A204.1 (cell line): Measurements from ENCODE around the gene FNIP1.
"Not testable (repeated sequence)": the region's sequence is repeated elsewhere in the genome, so short reads cannot be mapped to it uniquely, and the experiment has no call there.

Source experiments
- FAIRE-seq: peaks from 2 replicates; lab custom pipeline; 2012; peaks lifted over from hg19 to GRCh38; lab: Jason Lieb, UNC

The FNIP1 gene

DNA sequence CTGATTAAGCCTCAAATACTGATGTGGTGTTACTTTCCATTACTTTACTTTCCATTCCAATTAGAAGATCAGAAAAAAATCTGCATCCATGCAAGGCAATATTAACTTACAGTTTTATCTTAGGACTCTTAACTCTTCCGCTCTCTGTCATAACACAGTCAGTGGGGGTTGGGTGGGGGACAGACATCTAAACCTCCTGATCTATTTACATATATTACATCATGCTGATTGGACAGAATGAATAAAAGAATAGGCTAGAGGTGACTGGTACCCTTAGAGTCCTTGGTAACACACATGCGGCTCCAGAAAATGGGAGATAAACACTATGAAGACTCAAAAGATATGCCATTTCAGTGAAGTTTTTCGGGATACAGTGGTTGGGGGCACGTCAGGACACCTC, 189.4 kb downstream of the FNIP1 start:
- FAIRE-seq: no peak

DNA sequence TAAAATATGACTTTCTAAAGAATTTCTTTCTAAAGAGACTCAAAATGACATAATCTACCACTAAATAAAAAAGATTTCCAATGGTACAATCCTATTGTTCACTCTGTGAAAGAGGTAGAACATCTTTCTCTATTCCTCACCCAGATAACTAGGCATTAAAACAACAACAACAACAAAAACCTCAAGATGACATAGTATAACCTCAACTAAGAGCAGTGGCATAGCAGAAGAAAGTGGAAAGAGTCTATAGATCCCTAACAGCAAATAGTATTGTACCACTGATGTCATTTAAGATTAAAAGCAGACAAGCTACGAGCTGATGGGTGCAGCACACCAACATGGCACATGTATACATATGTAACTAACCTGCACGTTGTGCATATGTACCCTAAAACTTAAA, 191.7 kb downstream of the FNIP1 start:
- FAIRE-seq: no peak

DNA sequence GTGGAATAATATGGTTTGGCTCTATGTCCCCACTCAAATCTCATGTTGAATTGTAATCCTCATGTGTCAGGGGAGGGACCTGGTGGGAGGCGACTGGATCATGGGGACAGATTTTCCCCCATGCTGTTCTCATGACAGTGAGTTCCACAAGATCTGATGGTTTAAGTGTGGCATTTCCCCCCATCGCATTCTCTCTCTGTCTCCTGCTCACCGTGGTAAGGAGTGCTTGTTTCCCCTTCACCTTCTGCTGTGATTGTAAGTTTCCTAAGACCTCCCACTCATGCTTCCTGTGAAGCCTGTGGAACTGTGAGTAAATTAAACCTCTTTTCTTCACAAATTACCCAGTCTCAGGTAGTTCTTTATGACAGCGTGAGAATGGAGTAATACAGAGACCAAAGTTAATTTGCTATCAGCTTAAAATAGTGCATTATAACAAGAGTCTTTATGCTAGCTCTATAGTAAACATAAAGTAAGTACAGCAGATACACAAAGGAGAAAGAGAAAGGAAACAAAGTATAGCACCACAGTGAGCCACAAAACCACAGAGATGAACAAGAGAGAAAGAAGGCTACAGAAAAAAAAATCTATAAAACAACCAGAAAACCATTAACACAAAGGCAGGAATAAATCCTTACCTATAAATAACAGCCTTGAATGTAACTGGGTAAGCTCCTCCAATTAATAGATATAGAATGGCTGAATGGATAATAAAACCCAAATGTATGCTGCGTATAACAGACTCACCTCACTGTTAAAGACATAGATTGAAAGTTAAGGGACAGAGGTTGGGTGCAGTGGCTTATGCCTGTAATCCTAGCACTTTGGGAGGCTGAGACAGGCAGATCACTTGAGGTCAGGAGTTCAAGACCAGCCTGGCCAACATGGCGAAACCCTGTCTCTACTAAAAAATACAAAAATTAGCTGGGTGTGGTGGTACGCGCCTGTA, 201.5 kb downstream of the FNIP1 start:
- no peak for FAIRE-seq

DNA sequence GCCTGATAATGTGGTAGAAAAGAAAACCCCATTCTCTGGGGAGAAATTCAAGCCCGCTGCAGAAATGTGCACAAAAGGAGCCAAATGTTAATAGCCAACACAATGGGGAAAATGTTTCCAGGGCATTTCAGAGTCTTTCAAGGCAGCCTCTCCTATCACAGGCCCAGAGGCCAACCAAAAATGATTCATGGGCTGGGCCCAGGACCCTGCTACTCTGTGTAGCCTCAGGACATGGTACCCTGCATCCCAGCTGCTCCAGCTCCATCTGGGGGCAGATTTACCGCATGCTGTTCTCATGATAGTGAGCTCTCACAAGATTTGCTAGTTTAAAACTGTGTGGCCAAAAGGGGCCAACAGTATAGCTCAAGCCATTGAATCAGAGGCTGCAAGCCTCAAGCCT, 202.9 kb downstream of the FNIP1 start:
- no peak for FAIRE-seq

DNA sequence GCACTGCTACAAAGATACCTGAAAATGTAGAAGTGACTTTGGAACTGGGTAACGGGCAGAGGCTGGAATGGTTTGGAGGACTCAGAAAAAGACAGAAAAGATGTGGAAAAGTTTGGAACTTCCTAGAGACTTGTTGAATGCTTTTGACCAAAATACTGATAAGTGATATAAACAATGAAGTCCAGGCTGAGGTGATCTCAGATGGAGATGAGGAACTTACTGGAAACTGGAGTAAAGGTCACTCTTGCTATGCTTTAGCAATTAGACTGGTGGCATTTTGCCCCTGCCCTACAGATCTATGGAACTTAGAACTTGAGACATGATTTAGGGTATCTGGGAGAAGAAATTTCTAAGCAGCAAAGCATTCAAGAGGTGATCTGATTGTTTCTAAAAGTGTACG, 203.4 kb downstream of the FNIP1 start:
- not testable (repeated sequence) for FAIRE-seq
